K562 (cell line): ENCODE measurements around the gene EPHA4.

Experiments used
- POLR2AphosphoS2 ChIP-seq: IDR thresholded peaks from 2 replicates; pipeline ENCODE4 v1.6.1; 2012; ENCODE audit warnings: low read length, improper control_type of control experiment
- YY1 ChIP-seq, 3 experiments: IDR thresholded peaks; 2 replicates each; pipeline ENCODE4 v1.6.1; 2011; ENCODE audit warnings: low read length in 2 of 3, mild to moderate bottlenecking in 2 of 3, moderate library complexity in 2 of 3, borderline replicate concordance in 1 of 3, control low read depth in 1 of 3, low read depth in 1 of 3; ENCODE audit not compliant: insufficient read depth in 3 of 3, insufficient replicate concordance in 2 of 3, control insufficient read depth in 1 of 3, insufficient read length in 1 of 3; ENCODE audit errors: extremely low read depth in 1 of 3
- ZNF24 ChIP-seq: fragments of 450-650 bp; IDR thresholded peaks from 2 replicates; pipeline ENCODE4 v1.6.1; 2016
- TF ChIP-seq, protein P1 (sequence below): sonication (generic); formaldehyde crosslinking; IDR thresholded peaks from 2 replicates; pipeline ENCODE4 v1.4.0; 2020; ENCODE audit warnings: mild to moderate bottlenecking, missing genetic modification reagents
- TF ChIP-seq, protein P2 (sequence below): sonication (generic); formaldehyde crosslinking; IDR thresholded peaks from 2 replicates; pipeline ENCODE4 v1.8.1; 2022; ENCODE audit warnings: missing genetic modification reagents
- TF ChIP-seq, protein P3 (sequence below): fragments of 250-450 bp; sonication (Bioruptor Pico); IDR thresholded peaks from 2 replicates; pipeline ENCODE4 v1.4.0; 2020; ENCODE audit warnings: mild to moderate bottlenecking, moderate library complexity

- TF ChIP-seq, protein P1, sequence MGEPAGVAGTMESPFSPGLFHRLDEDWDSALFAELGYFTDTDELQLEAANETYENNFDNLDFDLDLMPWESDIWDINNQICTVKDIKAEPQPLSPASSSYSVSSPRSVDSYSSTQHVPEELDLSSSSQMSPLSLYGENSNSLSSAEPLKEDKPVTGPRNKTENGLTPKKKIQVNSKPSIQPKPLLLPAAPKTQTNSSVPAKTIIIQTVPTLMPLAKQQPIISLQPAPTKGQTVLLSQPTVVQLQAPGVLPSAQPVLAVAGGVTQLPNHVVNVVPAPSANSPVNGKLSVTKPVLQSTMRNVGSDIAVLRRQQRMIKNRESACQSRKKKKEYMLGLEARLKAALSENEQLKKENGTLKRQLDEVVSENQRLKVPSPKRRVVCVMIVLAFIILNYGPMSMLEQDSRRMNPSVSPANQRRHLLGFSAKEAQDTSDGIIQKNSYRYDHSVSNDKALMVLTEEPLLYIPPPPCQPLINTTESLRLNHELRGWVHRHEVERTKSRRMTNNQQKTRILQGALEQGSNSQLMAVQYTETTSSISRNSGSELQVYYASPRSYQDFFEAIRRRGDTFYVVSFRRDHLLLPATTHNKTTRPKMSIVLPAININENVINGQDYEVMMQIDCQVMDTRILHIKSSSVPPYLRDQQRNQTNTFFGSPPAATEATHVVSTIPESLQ (CRISPR knock-in tag), result no peak
- TF ChIP-seq YY1 (IDR thresholded peaks at IDR 0.05; ENCODE audit: borderline replicate concordance in 1 of 3, control insufficient read depth in 1 of 3, extremely low read depth in 1 of 3, insufficient read depth in 3 of 3, insufficient read length in 1 of 3, insufficient replicate concordance in 2 of 3, low read depth in 1 of 3, low read length in 2 of 3), result no peak
- no peak for TF ChIP-seq ZNF24
- TF ChIP-seq, protein P2, sequence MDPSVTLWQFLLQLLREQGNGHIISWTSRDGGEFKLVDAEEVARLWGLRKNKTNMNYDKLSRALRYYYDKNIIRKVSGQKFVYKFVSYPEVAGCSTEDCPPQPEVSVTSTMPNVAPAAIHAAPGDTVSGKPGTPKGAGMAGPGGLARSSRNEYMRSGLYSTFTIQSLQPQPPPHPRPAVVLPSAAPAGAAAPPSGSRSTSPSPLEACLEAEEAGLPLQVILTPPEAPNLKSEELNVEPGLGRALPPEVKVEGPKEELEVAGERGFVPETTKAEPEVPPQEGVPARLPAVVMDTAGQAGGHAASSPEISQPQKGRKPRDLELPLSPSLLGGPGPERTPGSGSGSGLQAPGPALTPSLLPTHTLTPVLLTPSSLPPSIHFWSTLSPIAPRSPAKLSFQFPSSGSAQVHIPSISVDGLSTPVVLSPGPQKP (CRISPR knock-in tag), result no peak
- no peak for TF ChIP-seq POLR2AphosphoS2
- TF ChIP-seq, protein P3, sequence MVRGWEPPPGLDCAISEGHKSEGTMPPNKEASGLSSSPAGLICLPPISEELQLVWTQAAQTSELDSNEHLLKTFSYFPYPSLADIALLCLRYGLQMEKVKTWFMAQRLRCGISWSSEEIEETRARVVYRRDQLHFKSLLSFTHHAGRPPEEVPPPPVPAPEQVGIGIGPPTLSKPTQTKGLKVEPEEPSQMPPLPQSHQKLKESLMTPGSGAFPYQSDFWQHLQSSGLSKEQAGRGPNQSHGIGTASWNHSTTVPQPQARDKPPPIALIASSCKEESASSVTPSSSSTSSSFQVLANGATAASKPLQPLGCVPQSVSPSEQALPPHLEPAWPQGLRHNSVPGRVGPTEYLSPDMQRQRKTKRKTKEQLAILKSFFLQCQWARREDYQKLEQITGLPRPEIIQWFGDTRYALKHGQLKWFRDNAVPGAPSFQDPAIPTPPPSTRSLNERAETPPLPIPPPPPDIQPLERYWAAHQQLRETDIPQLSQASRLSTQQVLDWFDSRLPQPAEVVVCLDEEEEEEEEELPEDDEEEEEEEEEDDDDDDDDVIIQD (CRISPR knock-in tag), result no peak
Observed at GRCh38 chr2:221397187-221397586, 174.9 kb downstream of the EPHA4 start.
